Measurements from ENCODE around the gene TEAD1.

GRCh38 chr11:12686246-12687060, 12.2 kb downstream of the TEAD1 start:
- TF ChIP-seq REST (IDR thresholded peaks at IDR 0.05; ENCODE audit: borderline replicate concordance) = no peak
- no peak for TF ChIP-seq CTCF (IDR thresholded peaks at IDR 0.05; ENCODE audit: poor library complexity, severe bottlenecking)

Data from neural cell (in vitro differentiated cells).